ENCODE measurements around the gene XYLT1. TPM values are rescaled to one million over a fixed set of nuclear protein-coding genes. Genes with fewer than 3 reads are reported as not detected.

The XYLT1 gene
- total and polyA plus RNA-seq, 2 of the 13 experiments (the other 11 are each of a cell fraction or from before 2014, with no cell fraction given) = not detected

- TF ChIP-seq ZNF672 (CRISPR knock-in tag; IDR thresholded peaks at IDR 0.05) = no peak
- no peak for TF ChIP-seq ARNT (IDR thresholded peaks at IDR 0.05)
- no peak for TF ChIP-seq ZNF33B (CRISPR knock-in tag; IDR thresholded peaks at IDR 0.05)
- TF ChIP-seq ZBTB42 (CRISPR knock-in tag; IDR thresholded peaks at IDR 0.05) = no peak
- TF ChIP-seq ZBTB14 (CRISPR knock-in tag; IDR thresholded peaks at IDR 0.05) = no peak
- no peak for TF ChIP-seq ZC3H13 (CRISPR knock-in tag; IDR thresholded peaks at IDR 0.05)
Measured at GRCh38 chr16:17289674-17290635, 180.8 kb downstream of the XYLT1 start (continued).

DNA sequence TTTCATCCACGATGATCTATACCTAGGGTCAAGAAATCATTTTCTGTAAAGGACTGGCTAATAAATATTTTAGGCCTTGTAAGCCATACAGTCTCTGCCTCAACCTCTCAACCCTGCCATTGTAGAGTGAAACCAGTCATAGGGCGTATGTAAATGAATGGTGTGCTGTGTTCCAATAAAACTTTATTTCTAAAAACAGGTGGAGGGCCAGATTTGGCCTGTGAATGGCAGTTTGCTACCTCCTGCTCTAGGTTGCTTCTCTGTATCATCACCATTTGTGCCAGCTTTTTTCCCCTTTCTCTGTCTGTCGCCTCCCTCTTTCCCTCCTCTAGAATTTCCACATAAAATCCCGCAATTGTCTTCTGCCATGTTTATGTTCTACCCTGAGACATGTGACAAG lies 181.7 kb downstream of the XYLT1 start:
- POLR2A ChIA-PET = no interaction called here
- ATAC-seq = no peak
- Histone ChIP-seq H4K20me1 (ENCODE audit: insufficient read depth, low read length) (no peaks in the 10 kb centered on the region), H3K27ac (ENCODE audit: extremely low read length, insufficient read depth, low read length) (no peak overlapping the region), H3K27me3 (ENCODE audit: control insufficient read depth in 1 of 2, insufficient read depth in 2 of 2, low read length in 2 of 2) (no peaks in the 10 kb centered on the region; a peak in 1 of 5 replicates), H3K79me2 (ENCODE audit: insufficient read depth, low read length) (no peaks in the 10 kb centered on the region), H2AFZ (ENCODE audit: low read length) (no peak overlapping the region), H3K9ac (ENCODE audit: insufficient read depth, low read depth, low read length) (no peak overlapping the region), H3K36me3 (replicated peaks in 1 of 2; ENCODE audit: control insufficient read depth in 1 of 2, insufficient read depth in 2 of 2, low read length in 2 of 2) (no peaks in the 10 kb centered on the region), H3K9me3 (ENCODE audit: low read length) (no peaks in the 10 kb centered on the region), H3K4me1 (ENCODE audit: insufficient read depth, low read length) (no peaks in the 10 kb centered on the region), H3K4me3 (replicated peaks in 1 of 3; ENCODE audit: insufficient read depth in 1 of 3, low read depth in 2 of 3, low read length in 3 of 3) (no peak overlapping the region), H3K4me2 (ENCODE audit: low read depth, low read length) (no peak overlapping the region)
- 1% methylated on average over 4 of the region's 4 CpGs for WGBS (ENCODE audit: low lambda C conversion rate)
- FAIRE-seq = no peak
- no TSS peak for BruUV-seq (replicated peaks)
- no peak for TF ChIP-seq TARDBP (CRISPR knock-in tag; IDR thresholded peaks at IDR 0.05)
- no peak for TF ChIP-seq ZNF136 (CRISPR knock-in tag; IDR thresholded peaks at IDR 0.05; ENCODE audit: low read depth)
- no peak for TF ChIP-seq PHF20 (CRISPR knock-in tag; IDR thresholded peaks at IDR 0.05)
- no peak for TF ChIP-seq MNT (IDR thresholded peaks at IDR 0.05)
- no peak for TF ChIP-seq MLLT10 (CRISPR knock-in tag; IDR thresholded peaks at IDR 0.05)
- no peak for TF ChIP-seq ATRX (CRISPR knock-in tag; IDR thresholded peaks at IDR 0.05; ENCODE audit: borderline replicate concordance)
- TF ChIP-seq, protein P1, sequence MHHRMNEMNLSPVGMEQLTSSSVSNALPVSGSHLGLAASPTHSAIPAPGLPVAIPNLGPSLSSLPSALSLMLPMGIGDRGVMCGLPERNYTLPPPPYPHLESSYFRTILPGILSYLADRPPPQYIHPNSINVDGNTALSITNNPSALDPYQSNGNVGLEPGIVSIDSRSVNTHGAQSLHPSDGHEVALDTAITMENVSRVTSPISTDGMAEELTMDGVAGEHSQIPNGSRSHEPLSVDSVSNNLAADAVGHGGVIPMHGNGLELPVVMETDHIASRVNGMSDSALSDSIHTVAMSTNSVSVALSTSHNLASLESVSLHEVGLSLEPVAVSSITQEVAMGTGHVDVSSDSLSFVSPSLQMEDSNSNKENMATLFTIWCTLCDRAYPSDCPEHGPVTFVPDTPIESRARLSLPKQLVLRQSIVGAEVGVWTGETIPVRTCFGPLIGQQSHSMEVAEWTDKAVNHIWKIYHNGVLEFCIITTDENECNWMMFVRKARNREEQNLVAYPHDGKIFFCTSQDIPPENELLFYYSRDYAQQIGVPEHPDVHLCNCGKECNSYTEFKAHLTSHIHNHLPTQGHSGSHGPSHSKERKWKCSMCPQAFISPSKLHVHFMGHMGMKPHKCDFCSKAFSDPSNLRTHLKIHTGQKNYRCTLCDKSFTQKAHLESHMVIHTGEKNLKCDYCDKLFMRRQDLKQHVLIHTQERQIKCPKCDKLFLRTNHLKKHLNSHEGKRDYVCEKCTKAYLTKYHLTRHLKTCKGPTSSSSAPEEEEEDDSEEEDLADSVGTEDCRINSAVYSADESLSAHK (CRISPR knock-in tag; IDR thresholded peaks at IDR 0.05; ENCODE audit: borderline replicate concordance) = no peak
- TF ChIP-seq HNF4G (IDR thresholded peaks at IDR 0.05; ENCODE audit: borderline replicate concordance, low read depth, low read length) = no peak
- no peak for TF ChIP-seq HNF4G (CRISPR knock-in tag; IDR thresholded peaks at IDR 0.05; ENCODE audit: borderline replicate concordance, low read depth)
- TF ChIP-seq DRAP1 (CRISPR knock-in tag; IDR thresholded peaks at IDR 0.05) = no peak
- CTCF ChIA-PET (ENCODE audit: low intra/inter-chr PET ratio, low total read pairs) = no interaction called here
- intact Hi-C loops (cut with micrococcal nuclease; ENCODE audit: unreplicated experiment) (no loop called here), in situ Hi-C loops (cut with HindIII; ENCODE audit: extremely low pct_ligation_motif_present, low pct_unique_long_range_greater_than_20kb) (no loop called here)
- DNase-seq (ENCODE audit: low spot score) = no peak

Data from HepG2 (cell line).